NT2/D1 (cell line): Measurements from ENCODE around the gene RNF44.

Source experiments
- SUZ12 ChIP-seq: IDR thresholded peaks from 2 replicates; pipeline ENCODE4 v1.6.1; 2011; ENCODE audit not compliant: insufficient read length, insufficient read depth; ENCODE audit errors: extremely low read depth
- YY1 ChIP-seq: IDR thresholded peaks from 2 replicates; pipeline ENCODE4 v1.6.1; 2011; ENCODE audit not compliant: insufficient read length, insufficient read depth
- ZNF274 ChIP-seq: IDR thresholded peaks from 2 replicates; pipeline ENCODE4 v1.6.1; 2011; ENCODE audit warnings: mild to moderate bottlenecking, low read depth, low read length

DNA sequence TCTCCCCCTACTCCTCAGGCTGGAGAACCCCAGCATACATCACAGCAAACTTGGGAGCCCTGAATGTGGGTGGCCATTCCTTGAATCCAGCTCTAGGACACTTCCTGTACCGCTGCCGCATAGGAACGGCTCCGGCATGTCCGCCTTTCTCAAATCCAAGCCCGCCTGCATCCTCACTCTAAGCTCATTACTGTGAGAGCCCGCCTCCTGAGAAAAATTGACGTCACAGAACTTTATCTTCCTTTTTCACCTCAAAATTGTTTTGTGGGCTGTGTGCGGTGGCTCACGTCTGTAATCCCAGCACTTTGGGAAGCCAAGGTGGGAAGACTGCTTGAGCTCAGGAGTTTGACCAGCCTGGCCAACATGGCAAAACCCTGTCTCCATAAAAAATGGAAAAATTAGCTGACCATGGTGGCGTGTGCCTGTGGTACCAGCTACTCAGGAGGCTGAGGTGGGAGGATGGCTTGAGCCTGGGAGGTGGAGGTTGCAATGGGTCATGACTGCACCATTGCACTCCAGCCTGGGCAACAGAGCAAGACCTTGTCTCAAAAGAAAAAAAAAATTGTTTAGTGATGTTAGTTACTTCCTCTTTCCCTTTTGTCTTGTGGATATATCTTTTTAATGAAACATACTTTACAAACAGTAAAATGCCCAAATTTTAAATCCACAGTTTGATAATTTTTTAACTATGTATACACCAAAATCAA is 22.8 kb downstream of the RNF44 start:
- TF ChIP-seq ZNF274 (no peak), YY1 (no peak), SUZ12 (no peak)
